ENCODE data around the gene NUP88.

Gene NUP88

DNA sequence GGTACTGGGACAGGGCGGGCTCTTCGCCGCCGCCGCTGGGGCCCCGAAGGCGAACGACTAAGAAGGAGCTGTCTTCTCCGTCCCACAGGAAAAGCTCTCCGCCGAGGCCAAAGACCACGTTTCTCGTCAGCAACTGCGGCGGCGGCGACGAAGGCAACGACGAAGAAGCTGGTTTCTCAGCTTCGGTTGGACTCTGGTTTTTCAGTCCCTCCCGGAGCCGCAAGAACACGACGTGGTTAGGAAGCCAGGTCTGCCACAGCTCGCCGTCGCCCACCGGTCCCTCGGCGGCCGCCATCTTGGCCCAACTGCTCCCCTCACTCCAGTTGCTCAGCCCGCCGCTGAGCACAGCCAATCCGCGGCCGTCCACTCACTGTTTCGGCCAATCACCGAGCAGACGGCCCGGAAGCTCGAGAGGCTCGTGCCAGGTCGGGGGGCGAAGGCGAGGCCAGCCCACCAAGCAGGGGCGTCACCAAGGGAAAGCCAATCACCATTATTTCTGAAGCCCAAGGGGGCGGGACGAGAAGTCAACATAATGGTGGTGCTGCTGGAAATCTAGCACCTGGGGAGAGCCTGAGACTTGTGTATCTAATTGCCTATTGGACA, at the start of gene NUP88:
Gene NUP88 (minus strand): TSS at position 307 of the 603 bp plus-strand sequence. CDS start 12 bp downstream, at position 295.
- no peaks in the 10 kb centered on the region for H3K4me1 ChIP-seq (ENCODE audit: control insufficient read depth, insufficient read depth, low read length)
- peaks cover 59% of the 10 kb centered on the region for H3K36me3 ChIP-seq (ENCODE audit: control insufficient read depth, insufficient read depth, low read length)
- peak within 1 kb of the TSS; percentile 91 for H3K4me3 ChIP-seq (ENCODE audit: low read depth, low read length)
- no peaks in the 10 kb centered on the region for H3K27me3 ChIP-seq (ENCODE audit: control insufficient read depth, insufficient read depth, low read length)
- H3K9ac ChIP-seq (ENCODE audit: low read length) = peak within 1 kb of the TSS; percentile 95
- H3K27ac ChIP-seq (ENCODE audit: low read depth, low read length) = peak within 1 kb of the TSS; percentile 77
- no peaks in the 10 kb centered on the region for H3K9me3 ChIP-seq (ENCODE audit: control insufficient read depth, insufficient read depth, low read depth, low read length)

DNA sequence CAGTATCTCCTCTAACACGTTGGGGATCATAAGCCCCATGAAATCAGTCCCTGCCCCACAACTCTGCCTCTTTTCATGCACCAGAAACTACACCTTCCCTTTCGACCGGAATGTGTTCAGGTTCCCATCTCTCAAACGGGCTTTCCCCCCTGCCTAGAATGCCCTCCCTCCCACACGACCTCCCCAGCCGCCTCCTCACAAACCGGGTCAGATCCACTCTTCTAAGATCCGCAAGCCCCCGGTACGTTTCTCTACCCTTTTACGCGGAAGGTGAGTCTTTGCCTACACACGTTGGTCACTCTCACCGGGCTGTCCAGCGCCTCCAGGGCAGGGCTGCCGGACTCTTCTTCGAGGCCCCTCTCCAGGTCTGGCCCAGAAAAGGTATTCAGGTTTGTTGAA, 48.6 kb upstream of the NUP88 start:
- Histone ChIP-seq H3K27ac (ENCODE audit: low read depth, low read length) (peak overlapping the region; percentile 77; the same call in 1 of the 2 replicates), H3K4me3 (ENCODE audit: low read depth, low read length) (peak overlapping the region; percentile 83), H3K27me3 (ENCODE audit: control insufficient read depth, insufficient read depth, low read length) (no peaks in the 10 kb centered on the region), H3K36me3 (ENCODE audit: control insufficient read depth, insufficient read depth, low read length) (peaks cover 20% of the 10 kb centered on the region), H3K9me3 (ENCODE audit: control insufficient read depth, insufficient read depth, low read depth, low read length) (no peaks in the 10 kb centered on the region), H3K4me1 (ENCODE audit: control insufficient read depth, insufficient read depth, low read length) (peaks cover 14% of the 10 kb centered on the region), H3K9ac (ENCODE audit: low read length) (peak overlapping the region; percentile 91)

GRCh38 chr17:5467416-5467815, 48.0 kb upstream of the NUP88 start:
- Histone ChIP-seq H3K36me3 (ENCODE audit: control insufficient read depth, insufficient read depth, low read length) (peaks cover 23% of the 10 kb centered on the region), H3K9ac (ENCODE audit: low read length) (peak overlapping the region; percentile 91), H3K4me3 (ENCODE audit: low read depth, low read length) (peak overlapping the region; percentile 83), H3K9me3 (ENCODE audit: control insufficient read depth, insufficient read depth, low read depth, low read length) (no peaks in the 10 kb centered on the region), H3K27ac (ENCODE audit: low read depth, low read length) (no peak overlapping the region), H3K27me3 (ENCODE audit: control insufficient read depth, insufficient read depth, low read length) (no peaks in the 10 kb centered on the region), H3K4me1 (ENCODE audit: control insufficient read depth, insufficient read depth, low read length) (peaks cover 14% of the 10 kb centered on the region)

- Histone ChIP-seq H3K27ac (ENCODE audit: low read depth, low read length) (no peak overlapping the region), H3K9me3 (ENCODE audit: control insufficient read depth, insufficient read depth, low read depth, low read length) (no peaks in the 10 kb centered on the region), H3K36me3 (ENCODE audit: control insufficient read depth, insufficient read depth, low read length) (peaks cover 26% of the 10 kb centered on the region), H3K4me1 (ENCODE audit: control insufficient read depth, insufficient read depth, low read length) (peaks cover 14% of the 10 kb centered on the region), H3K4me3 (ENCODE audit: low read depth, low read length) (0 out of 2 replicates have a peak overlapping the region, but pooled peaks have one; percentile 83), H3K9ac (ENCODE audit: low read length) (no peak overlapping the region), H3K27me3 (ENCODE audit: control insufficient read depth, insufficient read depth, low read length) (no peaks in the 10 kb centered on the region)
These were observed 46.8 kb upstream of the NUP88 start for GRCh38 chr17:5466295-5466694.

DNA sequence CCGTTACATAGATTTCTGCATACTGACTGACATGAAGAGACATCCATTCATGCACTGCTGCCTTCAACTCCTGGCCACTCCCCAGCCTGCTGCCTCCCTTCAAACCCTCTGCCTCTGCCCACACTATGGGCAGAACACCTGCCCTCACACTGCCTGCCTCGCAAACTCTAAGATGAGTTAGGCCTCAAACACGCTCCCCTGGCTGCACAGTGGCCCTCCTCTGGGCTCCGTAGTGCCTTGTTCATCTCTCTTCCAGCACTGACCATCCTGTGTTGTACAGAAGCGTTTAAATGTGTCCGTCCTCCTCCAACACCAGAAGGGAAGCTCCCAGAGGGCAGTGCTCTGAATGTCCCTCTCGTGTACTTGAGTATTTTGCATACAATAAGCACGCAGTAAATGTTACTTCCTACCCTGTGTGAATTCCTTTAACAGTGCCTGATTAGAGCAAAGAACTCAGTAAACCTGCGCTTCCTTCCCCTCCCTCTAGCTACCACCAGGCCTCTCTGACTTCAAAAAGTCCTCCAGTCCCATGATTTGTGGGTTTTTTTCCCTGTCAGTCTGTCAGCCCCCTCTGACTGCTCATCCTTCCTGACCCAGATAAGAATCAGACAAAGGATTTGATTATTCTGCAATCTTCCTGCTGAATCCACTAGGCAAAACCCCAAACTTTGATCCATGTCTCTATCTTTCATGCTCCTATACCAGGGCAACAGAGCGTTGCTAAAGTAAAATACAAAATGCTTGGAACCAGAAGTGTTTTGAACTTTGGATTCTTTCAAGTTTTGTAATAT, 45.5 kb upstream of the NUP88 start:
- Histone ChIP-seq H3K4me3 (ENCODE audit: low read depth, low read length) (no peak overlapping the region), H3K4me1 (ENCODE audit: control insufficient read depth, insufficient read depth, low read length) (peaks cover 14% of the 10 kb centered on the region), H3K27me3 (ENCODE audit: control insufficient read depth, insufficient read depth, low read length) (no peaks in the 10 kb centered on the region), H3K36me3 (ENCODE audit: control insufficient read depth, insufficient read depth, low read length) (peaks cover 39% of the 10 kb centered on the region), H3K9me3 (ENCODE audit: control insufficient read depth, insufficient read depth, low read depth, low read length) (no peaks in the 10 kb centered on the region), H3K9ac (ENCODE audit: low read length) (no peak overlapping the region), H3K27ac (ENCODE audit: low read depth, low read length) (no peak overlapping the region)

DNA sequence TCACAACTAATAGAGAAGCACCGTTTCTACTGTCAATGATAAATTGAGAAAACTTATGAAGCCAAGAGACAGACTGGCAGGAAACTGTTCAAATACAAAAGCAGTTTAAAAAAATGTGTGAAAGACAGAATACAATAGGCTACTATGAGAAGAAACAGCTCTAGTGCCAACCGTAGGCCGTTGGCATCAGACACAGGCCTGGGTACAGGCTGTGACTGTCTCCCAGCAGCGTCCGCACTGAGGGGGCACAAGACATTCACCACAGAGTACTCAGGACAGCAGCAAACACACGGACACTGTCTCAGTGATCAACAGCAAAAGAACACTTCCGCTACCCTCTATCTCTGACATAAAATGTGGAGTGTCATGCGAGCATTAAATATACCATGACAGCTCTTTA, 27.3 kb upstream of the NUP88 start:
- Histone ChIP-seq H3K27me3 (ENCODE audit: control insufficient read depth, insufficient read depth, low read length) (no peaks in the 10 kb centered on the region), H3K9me3 (ENCODE audit: control insufficient read depth, insufficient read depth, low read depth, low read length) (no peaks in the 10 kb centered on the region), H3K27ac (ENCODE audit: low read depth, low read length) (no peak overlapping the region), H3K9ac (ENCODE audit: low read length) (no peak overlapping the region), H3K36me3 (ENCODE audit: control insufficient read depth, insufficient read depth, low read length) (peaks cover 89% of the 10 kb centered on the region), H3K4me3 (ENCODE audit: low read depth, low read length) (no peak overlapping the region), H3K4me1 (ENCODE audit: control insufficient read depth, insufficient read depth, low read length) (no peaks in the 10 kb centered on the region)

- Histone ChIP-seq H3K27ac (ENCODE audit: low read depth, low read length) (no peak overlapping the region), H3K9ac (ENCODE audit: low read length) (no peak overlapping the region), H3K27me3 (ENCODE audit: control insufficient read depth, insufficient read depth, low read length) (no peaks in the 10 kb centered on the region), H3K9me3 (ENCODE audit: control insufficient read depth, insufficient read depth, low read depth, low read length) (no peaks in the 10 kb centered on the region), H3K36me3 (ENCODE audit: control insufficient read depth, insufficient read depth, low read length) (peaks cover 71% of the 10 kb centered on the region), H3K4me3 (ENCODE audit: low read depth, low read length) (no peak overlapping the region), H3K4me1 (ENCODE audit: control insufficient read depth, insufficient read depth, low read length) (peaks cover 5% of the 10 kb centered on the region; the same call in 1 of the 2 replicates)
These were observed 24.7 kb upstream of the NUP88 start for GRCh38 chr17:5444209-5444608.

GRCh38 chr17:5443728-5444127, 24.3 kb upstream of the NUP88 start:
- H3K36me3 ChIP-seq (ENCODE audit: control insufficient read depth, insufficient read depth, low read length) = peaks cover 67% of the 10 kb centered on the region
- no peaks in the 10 kb centered on the region for H3K9me3 ChIP-seq (ENCODE audit: control insufficient read depth, insufficient read depth, low read depth, low read length)
- H3K4me1 ChIP-seq (ENCODE audit: control insufficient read depth, insufficient read depth, low read length) = peaks cover 5% of the 10 kb centered on the region; the same call in 1 of the 2 replicates
- no peak overlapping the region for H3K4me3 ChIP-seq (ENCODE audit: low read depth, low read length)
- H3K9ac ChIP-seq (ENCODE audit: low read length) = no peak overlapping the region
- no peak overlapping the region for H3K27ac ChIP-seq (ENCODE audit: low read depth, low read length)
- H3K27me3 ChIP-seq (ENCODE audit: control insufficient read depth, insufficient read depth, low read length) = no peaks in the 10 kb centered on the region

DNA sequence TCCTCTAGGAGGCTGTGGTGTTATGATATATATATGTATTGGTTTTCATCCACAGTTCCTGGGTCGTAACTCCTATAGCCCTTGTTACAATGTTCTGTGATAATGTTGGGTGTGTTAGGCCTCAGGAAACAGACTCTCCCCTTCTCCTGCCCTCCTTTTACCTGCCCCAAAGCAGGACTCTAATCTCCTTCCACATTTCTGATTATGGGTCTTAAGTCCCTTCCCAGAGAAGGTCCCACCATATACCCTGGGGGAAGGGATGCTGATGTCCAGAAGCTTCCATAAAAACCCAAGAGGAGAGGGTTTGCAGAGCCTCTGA, 19.9 kb upstream of the NUP88 start:
- Histone ChIP-seq H3K9me3 (ENCODE audit: control insufficient read depth, insufficient read depth, low read depth, low read length) (no peaks in the 10 kb centered on the region), H3K4me3 (ENCODE audit: low read depth, low read length) (peak overlapping the region; percentile 91), H3K9ac (ENCODE audit: low read length) (no peak overlapping the region), H3K27ac (ENCODE audit: low read depth, low read length) (no peak overlapping the region), H3K27me3 (ENCODE audit: control insufficient read depth, insufficient read depth, low read length) (no peaks in the 10 kb centered on the region), H3K4me1 (ENCODE audit: control insufficient read depth, insufficient read depth, low read length) (peaks cover 11% of the 10 kb centered on the region), H3K36me3 (ENCODE audit: control insufficient read depth, insufficient read depth, low read length) (peaks cover 60% of the 10 kb centered on the region)

GRCh38 chr17:5438716-5439445, 19.4 kb upstream of the NUP88 start, which contains the start of gene C1QBP:
TSS of gene C1QBP (minus strand) at chr17:5439155. CDS start at chr17:5439073, 82 bp downstream.
- Histone ChIP-seq H3K27ac (ENCODE audit: low read depth, low read length) (peak within 1 kb of the TSS; percentile 91), H3K4me1 (ENCODE audit: control insufficient read depth, insufficient read depth, low read length) (peaks cover 11% of the 10 kb centered on the region), H3K4me3 (ENCODE audit: low read depth, low read length) (peak within 1 kb of the TSS; percentile 91), H3K27me3 (ENCODE audit: control insufficient read depth, insufficient read depth, low read length) (no peaks in the 10 kb centered on the region), H3K9ac (ENCODE audit: low read length) (peak within 1 kb of the TSS; percentile 92), H3K36me3 (ENCODE audit: control insufficient read depth, insufficient read depth, low read length) (peaks cover 59% of the 10 kb centered on the region), H3K9me3 (ENCODE audit: control insufficient read depth, insufficient read depth, low read depth, low read length) (no peaks in the 10 kb centered on the region)
